Measurements from ENCODE around the gene CEP63.
"Not testable (repeated sequence)": the region's sequence is repeated elsewhere in the genome, so short reads cannot be mapped to it uniquely, and the experiment has no call there.

CEP63 gene

GRCh38 chr3:134535186-134535970 is 49.5 kb downstream of the CEP63 start:
- H3K36me3 ChIP-seq (ENCODE audit: control insufficient read depth, insufficient read depth, low read length): no peaks in the 10 kb centered on the region
- no peaks in the 10 kb centered on the region for H3K4me1 ChIP-seq (ENCODE audit: control insufficient read depth, insufficient read depth, low read length)
- H3K4me3 ChIP-seq (ENCODE audit: insufficient read depth, low read depth, low read length): no peak overlapping the region
- no peaks in the 10 kb centered on the region for H3K27me3 ChIP-seq (ENCODE audit: control insufficient read depth, insufficient read depth, low read length, poor library complexity, severe bottlenecking)
- H3K9me3 ChIP-seq (ENCODE audit: control insufficient read depth, low read length): no peaks in the 10 kb centered on the region
- WGBS, 2 experiments: 94 to 95% methylated on average over 4 of the region's 4 CpGs
- no peak overlapping the region for H3K27ac ChIP-seq (ENCODE audit: insufficient read depth, low read depth, low read length, poor library complexity, severe bottlenecking)

- H3K4me1 ChIP-seq (ENCODE audit: control insufficient read depth, insufficient read depth, low read length): no peaks in the 10 kb centered on the region
- H3K4me3 ChIP-seq (ENCODE audit: insufficient read depth, low read depth, low read length): no peak overlapping the region
- H3K27ac ChIP-seq (ENCODE audit: insufficient read depth, low read depth, low read length, poor library complexity, severe bottlenecking): no peak overlapping the region
- H3K36me3 ChIP-seq (ENCODE audit: control insufficient read depth, insufficient read depth, low read length): no peaks in the 10 kb centered on the region
- no peaks in the 10 kb centered on the region for H3K27me3 ChIP-seq (ENCODE audit: control insufficient read depth, insufficient read depth, low read length, poor library complexity, severe bottlenecking)
- WGBS, 2 experiments: 94% methylated on average over 5 of the region's 5 CpGs
- H3K9me3 ChIP-seq (ENCODE audit: control insufficient read depth, low read length): no peaks in the 10 kb centered on the region
These were observed 50.9 kb downstream of the CEP63 start for GRCh38 chr3:134536781-134537180.

DNA sequence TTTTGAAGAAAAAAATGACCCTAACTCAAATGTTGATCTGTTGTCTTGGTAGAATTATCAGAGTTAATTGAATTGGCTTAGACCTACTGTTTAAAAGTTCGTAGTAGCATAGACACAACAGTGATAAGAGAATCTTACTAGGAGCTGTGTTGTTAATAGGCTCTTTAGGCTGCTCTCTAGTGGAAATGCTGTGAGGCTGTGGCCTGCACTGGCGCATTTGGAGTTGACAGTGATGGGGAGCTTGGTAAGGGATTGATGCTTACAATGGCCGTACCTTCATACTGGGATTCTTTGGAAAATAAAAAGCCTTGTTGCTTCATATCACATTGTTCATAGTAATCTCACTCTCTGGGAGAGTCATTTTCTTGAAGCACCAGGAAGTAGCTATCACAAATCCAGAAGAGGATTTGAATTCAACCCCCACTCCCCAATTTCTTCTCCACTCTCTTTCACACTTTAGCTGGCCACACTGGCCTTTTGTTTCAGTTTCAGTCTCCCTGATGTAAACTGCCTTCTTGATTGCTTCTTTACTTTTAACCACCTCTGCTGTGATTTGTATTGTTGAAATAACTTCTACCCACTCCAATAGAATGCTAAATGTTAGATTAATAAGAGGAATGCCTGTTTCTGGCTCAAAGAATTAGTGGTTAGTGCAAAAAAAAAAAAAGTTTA is 56.6 kb downstream of the CEP63 start:
- 51 to 58% methylated on average over 3 of the region's 3 CpGs for WGBS, 2 experiments
- no peaks in the 10 kb centered on the region for H3K9me3 ChIP-seq (ENCODE audit: control insufficient read depth, low read length)
- no peak overlapping the region for H3K27ac ChIP-seq (ENCODE audit: insufficient read depth, low read depth, low read length, poor library complexity, severe bottlenecking)
- H3K36me3 ChIP-seq (ENCODE audit: control insufficient read depth, insufficient read depth, low read length): peaks cover 6% of the 10 kb centered on the region
- no peak overlapping the region for H3K4me3 ChIP-seq (ENCODE audit: insufficient read depth, low read depth, low read length)
- H3K27me3 ChIP-seq (ENCODE audit: control insufficient read depth, insufficient read depth, low read length, poor library complexity, severe bottlenecking): no peaks in the 10 kb centered on the region
- H3K4me1 ChIP-seq (ENCODE audit: control insufficient read depth, insufficient read depth, low read length): no peaks in the 10 kb centered on the region

GRCh38 chr3:134543113-134543512 is 57.3 kb downstream of the CEP63 start:
- H3K36me3 ChIP-seq (ENCODE audit: control insufficient read depth, insufficient read depth, low read length): peaks cover 6% of the 10 kb centered on the region
- 97 to 100% methylated on average over 3 of the region's 3 CpGs for WGBS, 2 experiments
- H3K4me3 ChIP-seq (ENCODE audit: insufficient read depth, low read depth, low read length): no peak overlapping the region

DNA sequence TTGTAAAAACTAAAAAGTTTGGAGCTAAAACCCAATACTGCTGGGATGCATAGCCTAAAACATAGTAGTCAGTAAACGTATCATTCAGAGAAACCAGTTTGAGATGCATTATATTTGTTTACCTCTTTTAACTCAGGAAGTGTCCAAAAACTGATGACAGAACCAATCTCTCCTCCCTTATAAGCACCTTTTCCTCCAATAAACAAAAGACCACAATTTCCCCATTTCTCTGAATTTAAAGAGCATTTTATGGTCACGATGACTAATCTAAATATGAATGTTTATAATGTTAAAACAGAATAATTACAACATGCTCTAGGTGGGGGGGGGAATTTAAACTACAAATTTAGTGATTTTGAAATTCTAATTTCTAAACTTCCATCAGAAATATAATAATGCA is 58.5 kb downstream of the CEP63 start:
- Histone ChIP-seq H3K9me3 (ENCODE audit: control insufficient read depth, low read length) (no peaks in the 10 kb centered on the region), H3K4me3 (ENCODE audit: insufficient read depth, low read depth, low read length) (no peak overlapping the region), H3K4me1 (ENCODE audit: control insufficient read depth, insufficient read depth, low read length) (no peaks in the 10 kb centered on the region), H3K36me3 (ENCODE audit: control insufficient read depth, insufficient read depth, low read length) (peaks cover 6% of the 10 kb centered on the region), H3K27ac (ENCODE audit: insufficient read depth, low read depth, low read length, poor library complexity, severe bottlenecking) (no peak overlapping the region), H3K27me3 (ENCODE audit: control insufficient read depth, insufficient read depth, low read length, poor library complexity, severe bottlenecking) (no peaks in the 10 kb centered on the region)
- WGBS, 2 experiments: 71 to 97% methylated on average over 1 of the region's 2 CpGs

More at GRCh38 chr3:134543113-134543512, 57.3 kb downstream of the CEP63 start:
- no peaks in the 10 kb centered on the region for H3K4me1 ChIP-seq (ENCODE audit: control insufficient read depth, insufficient read depth, low read length)
- H3K27ac ChIP-seq (ENCODE audit: insufficient read depth, low read depth, low read length, poor library complexity, severe bottlenecking): no peak overlapping the region
- H3K9me3 ChIP-seq (ENCODE audit: control insufficient read depth, low read length): no peaks in the 10 kb centered on the region
- H3K27me3 ChIP-seq (ENCODE audit: control insufficient read depth, insufficient read depth, low read length, poor library complexity, severe bottlenecking): no peaks in the 10 kb centered on the region

GRCh38 chr3:134544783-134545182 is 58.9 kb downstream of the CEP63 start:
- H3K4me1 ChIP-seq (ENCODE audit: control insufficient read depth, insufficient read depth, low read length); H3K4me3 ChIP-seq (ENCODE audit: insufficient read depth, low read depth, low read length); H3K27me3 ChIP-seq (ENCODE audit: control insufficient read depth, insufficient read depth, low read length, poor library complexity, severe bottlenecking); H3K27ac ChIP-seq (ENCODE audit: insufficient read depth, low read depth, low read length, poor library complexity, severe bottlenecking); H3K9me3 ChIP-seq (ENCODE audit: control insufficient read depth, low read length); H3K36me3 ChIP-seq (ENCODE audit: control insufficient read depth, insufficient read depth, low read length): not testable (repeated sequence)
- 84 to 88% methylated on average over 12 of the region's 12 CpGs for WGBS, 2 experiments

DNA sequence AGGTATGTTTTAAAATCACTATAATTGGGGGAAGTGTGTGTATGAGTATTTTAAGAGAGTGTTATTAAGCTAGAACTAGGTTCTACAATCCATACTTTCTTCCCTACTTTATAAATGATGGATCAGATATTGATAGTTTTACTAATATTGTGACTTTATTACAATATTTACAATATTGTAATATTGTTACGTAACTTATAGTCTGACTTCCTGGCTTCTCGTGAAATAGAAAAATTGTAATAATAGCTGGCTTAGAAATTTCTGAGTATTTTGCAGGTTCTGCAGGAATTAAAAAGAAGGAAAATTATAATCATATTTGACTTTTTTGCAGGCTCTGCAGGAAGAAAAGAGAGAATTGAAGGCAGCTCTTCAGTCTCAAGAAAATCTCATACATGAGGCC is 60.0 kb downstream of the CEP63 start:
- Histone ChIP-seq H3K27me3 (ENCODE audit: control insufficient read depth, insufficient read depth, low read length, poor library complexity, severe bottlenecking) (no peaks in the 10 kb centered on the region), H3K4me1 (ENCODE audit: control insufficient read depth, insufficient read depth, low read length) (no peaks in the 10 kb centered on the region), H3K27ac (ENCODE audit: insufficient read depth, low read depth, low read length, poor library complexity, severe bottlenecking) (no peak overlapping the region), H3K4me3 (ENCODE audit: insufficient read depth, low read depth, low read length) (no peak overlapping the region), H3K36me3 (ENCODE audit: control insufficient read depth, insufficient read depth, low read length) (peaks cover 12% of the 10 kb centered on the region), H3K9me3 (ENCODE audit: control insufficient read depth, low read length) (no peaks in the 10 kb centered on the region)
- 95% methylated on average over 2 of the region's 2 CpGs for WGBS, 2 experiments

DNA sequence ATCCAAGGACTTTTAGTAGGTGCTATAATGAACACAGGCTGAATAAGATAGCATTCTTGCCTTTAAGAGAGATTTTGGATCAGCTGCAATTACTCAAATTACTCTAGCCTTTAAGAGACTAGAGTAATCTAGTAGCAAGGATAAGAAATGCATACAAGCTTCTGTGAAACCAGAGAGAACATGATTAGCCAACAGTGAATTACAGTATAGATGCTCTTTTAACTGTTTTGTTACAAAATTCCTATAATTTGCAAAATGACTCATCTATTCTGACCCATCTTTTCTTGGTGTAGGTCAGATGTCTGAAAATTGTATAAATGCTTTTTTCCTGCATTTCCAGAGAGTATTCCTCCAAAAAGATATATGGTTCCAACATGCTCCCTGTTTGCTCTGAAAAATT is 66.9 kb downstream of the CEP63 start:
- H3K27ac ChIP-seq (ENCODE audit: insufficient read depth, low read depth, low read length, poor library complexity, severe bottlenecking): no peak overlapping the region
- no peaks in the 10 kb centered on the region for H3K27me3 ChIP-seq (ENCODE audit: control insufficient read depth, insufficient read depth, low read length, poor library complexity, severe bottlenecking)
- no peaks in the 10 kb centered on the region for H3K4me1 ChIP-seq (ENCODE audit: control insufficient read depth, insufficient read depth, low read length)
- H3K36me3 ChIP-seq (ENCODE audit: control insufficient read depth, insufficient read depth, low read length): peaks cover 5% of the 10 kb centered on the region
- H3K4me3 ChIP-seq (ENCODE audit: insufficient read depth, low read depth, low read length): no peak overlapping the region
- H3K9me3 ChIP-seq (ENCODE audit: control insufficient read depth, low read length): no peaks in the 10 kb centered on the region

DNA sequence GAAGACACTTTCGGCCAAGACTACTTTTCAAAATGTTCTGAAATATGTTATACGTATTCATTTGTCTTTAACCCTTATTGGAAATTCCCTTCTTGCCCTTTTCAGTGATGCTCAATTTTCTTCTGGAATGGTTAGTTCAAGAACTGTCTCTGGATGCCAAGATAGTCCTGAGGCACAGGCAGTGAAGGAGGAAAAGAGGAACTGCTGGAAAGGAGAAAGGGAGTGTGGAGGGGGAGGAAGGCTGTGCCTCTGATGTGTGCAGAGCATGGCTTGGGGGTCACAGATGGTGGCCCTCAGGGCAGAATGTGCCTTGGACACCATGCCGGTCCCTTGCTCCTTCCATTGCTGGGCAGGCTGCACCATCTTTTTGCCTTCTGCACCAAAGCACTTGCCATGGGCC is 73.7 kb downstream of the CEP63 start:
- peaks cover 3% of the 10 kb centered on the region for H3K36me3 ChIP-seq (ENCODE audit: control insufficient read depth, insufficient read depth, low read length)
- no peaks in the 10 kb centered on the region for H3K4me1 ChIP-seq (ENCODE audit: control insufficient read depth, insufficient read depth, low read length)
- no peak overlapping the region for H3K27ac ChIP-seq (ENCODE audit: insufficient read depth, low read depth, low read length, poor library complexity, severe bottlenecking)
- H3K27me3 ChIP-seq (ENCODE audit: control insufficient read depth, insufficient read depth, low read length, poor library complexity, severe bottlenecking): no peaks in the 10 kb centered on the region
- no peaks in the 10 kb centered on the region for H3K9me3 ChIP-seq (ENCODE audit: control insufficient read depth, low read length)
- no peak overlapping the region for H3K4me3 ChIP-seq (ENCODE audit: insufficient read depth, low read depth, low read length)
- 93 to 94% methylated on average over 3 of the region's 3 CpGs for WGBS, 2 experiments

GRCh38 chr3:134562055-134562454 is 76.2 kb downstream of the CEP63 start:
- H3K4me3 ChIP-seq (ENCODE audit: insufficient read depth, low read depth, low read length): no peak overlapping the region
- 92 to 97% methylated on average over 4 of the region's 4 CpGs for WGBS, 2 experiments
- peaks cover 3% of the 10 kb centered on the region for H3K36me3 ChIP-seq (ENCODE audit: control insufficient read depth, insufficient read depth, low read length)
- H3K4me1 ChIP-seq (ENCODE audit: control insufficient read depth, insufficient read depth, low read length): no peaks in the 10 kb centered on the region
- no peak overlapping the region for H3K27ac ChIP-seq (ENCODE audit: insufficient read depth, low read depth, low read length, poor library complexity, severe bottlenecking)
- H3K9me3 ChIP-seq (ENCODE audit: control insufficient read depth, low read length): no peaks in the 10 kb centered on the region
- no peaks in the 10 kb centered on the region for H3K27me3 ChIP-seq (ENCODE audit: control insufficient read depth, insufficient read depth, low read length, poor library complexity, severe bottlenecking)
